Measurements from ENCODE around the gene SEMA6B. TPM values are rescaled to one million over a fixed set of nuclear protein-coding genes. Genes with fewer than 3 reads are reported as not detected.

SEMA6B gene
- total and polyA plus RNA-seq, 2 of the 4 experiments (the other 2 are of a cell fraction): 0.18 to 0.72 TPM

GRCh38 chr19:4542896-4543841 is 16.3 kb downstream of the SEMA6B start:
- peak overlapping the region; percentile 16 for H2AK9ac ChIP-seq (replicated peaks; ENCODE audit: low read depth, low read length, poor library complexity)
- H3K27me3 ChIP-seq (ENCODE audit: control insufficient read depth, insufficient read depth, low read length): peaks cover 14% of the 10 kb centered on the region; the same call in 1 of the 2 replicates
- H2BK120ac ChIP-seq (ENCODE audit: low read depth, low read length): no peak overlapping the region
- no peak overlapping the region for H3K4ac ChIP-seq (ENCODE audit: low read depth, low read length)
- intact Hi-C loops (cut with micrococcal nuclease): no loop called here
- no peak overlapping the region for H3K23ac ChIP-seq (ENCODE audit: low read depth, low read length)
- H3K79me1 ChIP-seq (ENCODE audit: low read depth in 1 of 2, low read length in 2 of 2): no peaks in the 10 kb centered on the region
- no peak overlapping the region for H3K9ac ChIP-seq (ENCODE audit: low read depth, low read length)
- H3K36me3 ChIP-seq (ENCODE audit: control insufficient read depth, insufficient read depth, low read length): no peaks in the 10 kb centered on the region
- H4K8ac ChIP-seq (ENCODE audit: low read depth in 2 of 2, low read length in 2 of 2): no peak overlapping the region
- H3K9me3 ChIP-seq (ENCODE audit: control insufficient read depth, insufficient read depth, low read length): peaks cover 6% of the 10 kb centered on the region
- H4K91ac ChIP-seq (ENCODE audit: insufficient read depth, low read depth, low read length): no peak overlapping the region
- H2AFZ ChIP-seq (replicated peaks; ENCODE audit: low read length, poor library complexity): peak overlapping the region; percentile 43
- H3K56ac ChIP-seq (ENCODE audit: extremely low read depth, insufficient read depth, low read length): no peak overlapping the region
- no peaks in the 10 kb centered on the region for H4K20me1 ChIP-seq (ENCODE audit: insufficient read depth, low read length)
- H3K14ac ChIP-seq (replicated peaks; ENCODE audit: low read depth, low read length): no peak overlapping the region
- 81% methylated on average over 29 of the region's 77 CpGs; no CpG with 5 or more reads in 1 of the 2 experiments for WGBS, 2 experiments (ENCODE audit: extremely low coverage in 2 of 2, insufficient read length in 1 of 2)
- H2BK20ac ChIP-seq (ENCODE audit: low read depth, low read length): no peak overlapping the region
- dilution Hi-C loops (cut with HindIII; ENCODE audit: low sequenced_read_pairs, unreplicated experiment): no loop called here
- BruUV-seq (replicated peaks): no TSS peak
- ATAC-seq (ENCODE audit: low read depth): no peak
- H2AK5ac ChIP-seq (ENCODE audit: low read depth, low read length): no peak overlapping the region
- no peak overlapping the region for H3K18ac ChIP-seq (ENCODE audit: low read depth, low read length)
- no peak overlapping the region for H2BK15ac ChIP-seq (ENCODE audit: low read depth, low read length)
- ChIA-PET CTCF (no interaction called here), POLR2A (ENCODE audit: unreplicated experiment) (no interaction called here)
- H3K4me2 ChIP-seq (ENCODE audit: low read depth, low read length): no peak overlapping the region
- H2BK5ac ChIP-seq (ENCODE audit: low read depth, low read length, poor library complexity, severe bottlenecking): no peak overlapping the region
- DNase-seq: no peak
- in situ Hi-C loops (cut with MboI; ENCODE audit: low sequenced_read_pairs): no loop called here
- H3K4me1 ChIP-seq (ENCODE audit: control insufficient read depth, insufficient read depth, low read length): no peaks in the 10 kb centered on the region
- no peak overlapping the region for H4K5ac ChIP-seq (ENCODE audit: low read depth, low read length)
- no peak overlapping the region for H3K4me3 ChIP-seq (ENCODE audit: insufficient read depth, low read depth, low read length)
- H3K9me1 ChIP-seq (ENCODE audit: insufficient read depth, low read length): no peaks in the 10 kb centered on the region
- no peak overlapping the region for H3K27ac ChIP-seq (ENCODE audit: insufficient read depth, low read length)
- TF ChIP-seq FOS (IDR thresholded peaks at IDR 0.05; ENCODE audit: low read depth, low read length) (no peak), ELK1 (IDR thresholded peaks at IDR 0.05; ENCODE audit: borderline replicate concordance, low read depth, low read length) (no peak), MAZ (IDR thresholded peaks at IDR 0.05; ENCODE audit: borderline replicate concordance, low read depth, low read length) (no peak), NFE2L2 (IDR thresholded peaks at IDR 0.05; ENCODE audit: low read depth, low read length) (no peak), RAD21 (IDR thresholded peaks at IDR 0.05; ENCODE audit: low read length) (no peak), CEBPB (IDR thresholded peaks at IDR 0.05; ENCODE audit: low read depth, low read length) (no peak), MXI1 (IDR thresholded peaks at IDR 0.05; ENCODE audit: borderline replicate concordance, low read depth, low read length) (no peak), RCOR1 (IDR thresholded peaks at IDR 0.05; ENCODE audit: insufficient replicate concordance, low read length) (no peak), SMC3 (IDR thresholded peaks at IDR 0.05; ENCODE audit: low read depth, low read length) (no peak), MAFK (IDR thresholded peaks at IDR 0.05; ENCODE audit: low read depth, low read length) (no peak), CTCF (conservative IDR thresholded peaks at IDR 0.05; ENCODE audit: low read depth, low read length) (no peak), BHLHE40 (IDR thresholded peaks at IDR 0.05; ENCODE audit: low read depth, low read length) (no peak), CHD1 (IDR thresholded peaks at IDR 0.05; ENCODE audit: low read depth, low read length) (no peak), POLR2A (IDR thresholded peaks at IDR 0.05; ENCODE audit: low read depth, low read length) (no peak)
- TF ChIP-seq, protein P1, sequence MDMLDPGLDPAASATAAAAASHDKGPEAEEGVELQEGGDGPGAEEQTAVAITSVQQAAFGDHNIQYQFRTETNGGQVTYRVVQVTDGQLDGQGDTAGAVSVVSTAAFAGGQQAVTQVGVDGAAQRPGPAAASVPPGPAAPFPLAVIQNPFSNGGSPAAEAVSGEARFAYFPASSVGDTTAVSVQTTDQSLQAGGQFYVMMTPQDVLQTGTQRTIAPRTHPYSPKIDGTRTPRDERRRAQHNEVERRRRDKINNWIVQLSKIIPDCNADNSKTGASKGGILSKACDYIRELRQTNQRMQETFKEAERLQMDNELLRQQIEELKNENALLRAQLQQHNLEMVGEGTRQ (IDR thresholded peaks at IDR 0.05; ENCODE audit: low read depth, low read length): no peak
